Measurements from ENCODE around the gene CYLD.

DNA sequence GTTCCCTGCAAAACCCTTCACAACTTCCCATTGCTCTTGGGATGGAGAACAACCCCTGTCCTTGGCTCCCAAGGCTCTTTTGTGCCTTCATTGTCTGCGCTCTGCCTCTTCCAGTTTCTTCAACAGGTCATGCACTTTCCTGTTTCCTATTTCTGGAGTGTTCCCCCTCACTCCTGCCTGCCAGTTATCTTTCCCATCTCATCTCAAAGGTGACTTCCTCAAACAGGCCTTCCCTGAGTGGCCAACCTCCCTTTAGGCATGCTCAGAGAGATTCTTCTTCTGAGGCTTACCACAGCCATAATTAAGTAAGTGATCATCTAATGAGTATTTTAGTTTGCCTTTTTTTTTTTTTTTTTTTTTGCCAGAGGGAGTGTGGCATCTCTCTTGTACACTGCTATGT, 2.9 kb upstream of the CYLD start:
- TF ChIP-seq CTCF (IDR thresholded peaks at IDR 0.05 in 2 of 3, conservative IDR thresholded peaks at IDR 0.05 in 1 of 3; ENCODE audit: borderline replicate concordance in 1 of 3, insufficient read depth in 1 of 3, low read depth in 2 of 3, low read length in 2 of 3) (no peak), POLR2AphosphoS5 (IDR thresholded peaks at IDR 0.05; ENCODE audit: low read depth, low read length) (no peak), EGR1 (IDR thresholded peaks at IDR 0.05; ENCODE audit: low read depth) (no peak), EZH2 (IDR thresholded peaks at IDR 0.05) (no peak)
